ENCODE measurements around the gene CHODL.

GRCh38 chr21:18220498-18220897, 24.1 kb upstream of the CHODL start:
- no peak for TF ChIP-seq CTCF (IDR thresholded peaks at IDR 0.05; ENCODE audit: low read depth, low read length)
- TF ChIP-seq EZH2phosphoT487 (IDR thresholded peaks at IDR 0.05; ENCODE audit: low read depth): no peak
